GM19035 (cell line): ENCODE results near the gene TGM4.

Experiments
- ATAC-seq: cut with Tn5 transposase; IDR thresholded peaks from one replicate; pipeline ENCODE4 v1.9.1; 2021; ENCODE audit not compliant: unreplicated experiment

Gene TGM4

GRCh38 chr3:44950275-44950734 is 75.9 kb downstream of the TGM4 start:
- ATAC-seq, result no peak

DNA sequence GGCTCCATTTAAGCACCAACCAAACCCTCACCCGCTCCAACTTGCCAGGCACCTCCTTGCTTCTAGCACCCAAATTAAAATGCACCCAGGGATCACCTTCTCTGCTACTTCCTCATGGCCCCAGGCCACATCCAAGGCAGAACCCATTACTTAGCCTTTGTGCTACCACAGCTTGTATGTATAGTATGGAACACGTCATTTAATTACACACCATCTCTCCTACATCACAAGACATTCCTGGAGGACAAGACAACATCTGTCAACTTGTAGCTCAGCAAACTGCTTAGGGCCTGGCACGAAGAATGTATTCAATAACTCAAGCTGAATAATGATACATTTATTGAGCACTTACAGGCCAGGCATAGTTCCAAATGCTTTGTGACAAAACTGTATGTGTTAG is 78.3 kb downstream of the TGM4 start:
- ATAC-seq, result no peak

- ATAC-seq, result no peak
These were observed 79.9 kb downstream of the TGM4 start for GRCh38 chr3:44954304-44954703.

GRCh38 chr3:44954962-44955361 is 80.6 kb downstream of the TGM4 start:
- no peak for ATAC-seq

- no peak for ATAC-seq
These were observed 81.5 kb downstream of the TGM4 start for GRCh38 chr3:44955917-44956316.

DNA sequence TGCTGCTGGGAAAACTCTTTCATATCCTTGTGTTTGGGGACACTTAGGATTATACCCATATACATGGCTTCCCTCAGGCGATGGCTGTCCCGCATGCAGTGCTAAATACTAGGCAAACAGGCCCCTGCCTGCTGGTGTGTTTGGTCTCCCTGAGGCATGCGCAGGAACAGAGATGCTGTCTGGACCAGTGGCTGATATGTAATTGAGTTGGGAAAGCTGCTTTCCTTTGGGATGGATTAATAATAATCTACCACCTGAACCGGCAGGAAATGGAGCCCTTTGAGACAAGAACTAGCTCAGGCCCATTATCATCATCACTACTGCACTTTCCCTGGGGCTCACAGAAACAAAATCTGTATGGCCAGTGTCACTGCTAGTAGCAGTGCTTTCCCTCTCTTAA is 83.6 kb downstream of the TGM4 start:
- ATAC-seq, result no peak

DNA sequence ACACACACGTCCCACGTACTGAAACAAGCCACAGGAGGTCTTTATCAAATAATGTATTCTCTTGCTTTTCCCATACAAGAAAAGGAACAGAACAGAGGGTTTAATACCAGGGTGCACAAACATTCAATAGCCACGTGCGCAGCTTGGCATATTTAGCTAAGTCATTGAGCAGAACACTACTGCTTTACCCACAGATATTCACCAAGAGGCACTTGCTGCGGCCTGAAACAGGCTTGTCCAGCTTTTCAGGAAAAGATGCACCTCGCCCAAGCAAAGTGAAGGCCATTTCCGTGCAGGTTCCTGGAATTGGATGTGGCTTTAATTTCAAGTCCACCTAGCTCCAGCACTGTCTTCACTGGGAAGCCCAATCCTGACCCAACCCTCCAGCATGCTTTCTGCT is 84.0 kb downstream of the TGM4 start:
- no peak for ATAC-seq

- ATAC-seq, result no peak
These were observed 86.1 kb downstream of the TGM4 start for GRCh38 chr3:44960387-44961026.

GRCh38 chr3:44961888-44962287 is 87.5 kb downstream of the TGM4 start:
- no peak for ATAC-seq

- no peak for ATAC-seq
These were observed 88.4 kb downstream of the TGM4 start for GRCh38 chr3:44962621-44963393.

DNA sequence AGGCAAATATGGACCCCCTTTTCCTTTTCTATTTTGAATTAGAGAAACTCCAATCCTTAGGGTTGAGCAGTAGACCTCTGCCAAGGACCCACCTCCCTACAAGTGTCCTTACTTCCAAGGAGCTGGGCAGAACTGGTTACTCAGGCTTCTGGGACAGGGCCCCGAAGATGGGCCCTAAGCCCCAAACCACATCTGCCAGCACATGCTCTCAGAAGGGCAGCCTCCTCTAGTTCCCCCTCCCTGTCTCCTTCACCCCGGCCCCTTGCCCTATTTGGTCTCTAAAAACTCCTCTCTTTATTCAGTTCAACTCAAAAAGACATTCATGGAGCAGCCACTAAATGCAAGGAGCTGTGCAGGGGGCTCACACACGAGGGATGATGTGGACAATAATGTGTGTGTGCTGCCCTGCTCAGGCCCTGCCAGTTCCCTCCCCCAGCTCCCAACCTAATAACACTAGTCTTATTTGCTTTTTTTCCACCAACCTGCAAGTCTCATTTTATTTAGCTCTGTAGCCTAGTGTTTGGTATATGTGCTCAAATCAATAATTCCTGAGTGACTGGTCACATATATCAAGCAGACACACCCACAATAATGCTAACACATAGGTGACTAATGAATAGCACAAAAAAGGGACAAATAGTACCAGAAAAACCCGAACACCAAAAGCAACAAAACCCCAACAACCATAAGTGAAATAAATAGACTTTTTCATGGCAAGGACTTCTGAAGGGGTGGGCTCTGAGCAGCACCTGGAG is 89.3 kb downstream of the TGM4 start:
- ATAC-seq, result no peak
